ENCODE data around the gene SPOCK2. TPM values are rescaled to one million over a fixed set of nuclear protein-coding genes. Genes with fewer than 3 reads are reported as not detected.

SPOCK2 gene
- total RNA-seq, 1 experiment from 2014 or later: 0.33 TPM

GRCh38 chr10:72016608-72017300, 71.6 kb downstream of the SPOCK2 start:
- Histone ChIP-seq H3K9me3 (ENCODE audit: low read length) (no peaks in the 10 kb centered on the region), H3F3A (ENCODE audit: low read length, unreplicated experiment) (no peaks in the 10 kb centered on the region), H3K4me1 (ENCODE audit: insufficient read depth, low read length) (no peaks in the 10 kb centered on the region), H3K4me3 (ENCODE audit: low read length) (no peak overlapping the region), H3K27ac (ENCODE audit: low read length) (no peak overlapping the region), H3K9me2 (replicated peaks; ENCODE audit: low read length) (no peaks in the 10 kb centered on the region), H4K20me1 (ENCODE audit: low read length) (no peaks in the 10 kb centered on the region), H3K79me2 (ENCODE audit: low read length) (no peaks in the 10 kb centered on the region), H3K4me2 (ENCODE audit: low read length) (no peak overlapping the region), H3K27me3 (ENCODE audit: low read length) (no peaks in the 10 kb centered on the region), H2AFZ (ENCODE audit: low read length) (no peak overlapping the region), H3K36me3 (ENCODE audit: low read depth, low read length) (no peaks in the 10 kb centered on the region), H3K9ac (ENCODE audit: low read length) (no peak overlapping the region)
- no TSS peak for BruUV-seq (replicated peaks)
- CTCF ChIA-PET: no interaction called here
- ATAC-seq (no peak), DNase-seq (no peak)
- intact Hi-C loops (cut with micrococcal nuclease): no loop called here
- POLR2A ChIA-PET (ENCODE audit: unreplicated experiment): no interaction called here
- TF ChIP-seq EZH2 (IDR thresholded peaks at IDR 0.05; ENCODE audit: low read length, unreplicated experiment): no peak
- no peak for TF ChIP-seq CTCF (conservative IDR thresholded peaks at IDR 0.05; ENCODE audit: low read depth, low read length)

DNA sequence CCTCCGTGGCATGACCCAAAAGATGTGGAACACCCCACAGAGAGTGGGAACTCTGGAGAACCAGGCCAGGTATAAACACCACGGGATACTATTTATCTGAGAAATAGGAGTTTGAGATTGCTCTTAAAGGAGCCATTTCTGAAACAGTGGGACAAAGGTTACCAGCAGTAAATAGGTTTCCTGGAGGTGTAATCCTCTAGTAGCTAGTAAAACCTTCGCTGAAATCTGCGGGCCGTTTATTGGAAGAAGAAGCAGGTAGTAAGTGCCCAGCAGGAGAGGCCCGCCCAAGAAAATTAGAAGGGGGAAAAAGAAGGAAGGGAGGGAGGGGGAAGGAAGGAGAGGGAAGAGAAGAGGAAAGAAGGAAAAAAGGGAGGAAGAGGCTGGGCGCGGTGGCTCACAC, 72.5 kb downstream of the SPOCK2 start:
- Histone ChIP-seq H3K4me1 (ENCODE audit: insufficient read depth, low read length) (no peaks in the 10 kb centered on the region), H3K4me3 (ENCODE audit: low read length) (no peak overlapping the region), H3K79me2 (ENCODE audit: low read length) (no peaks in the 10 kb centered on the region), H4K20me1 (ENCODE audit: low read length) (no peaks in the 10 kb centered on the region), H3K27me3 (ENCODE audit: low read length) (no peaks in the 10 kb centered on the region), H3K27ac (ENCODE audit: low read length) (no peak overlapping the region), H2AFZ (ENCODE audit: low read length) (no peak overlapping the region), H3K9ac (ENCODE audit: low read length) (no peak overlapping the region), H3K4me2 (ENCODE audit: low read length) (no peak overlapping the region), H3K36me3 (ENCODE audit: low read depth, low read length) (no peaks in the 10 kb centered on the region), H3K9me3 (ENCODE audit: low read length) (no peaks in the 10 kb centered on the region), H3K9me2 (replicated peaks; ENCODE audit: low read length) (no peaks in the 10 kb centered on the region), H3F3A (ENCODE audit: low read length, unreplicated experiment) (no peaks in the 10 kb centered on the region)
- ChIA-PET POLR2A (ENCODE audit: unreplicated experiment) (no interaction called here), CTCF (no interaction called here)
- intact Hi-C loops (cut with micrococcal nuclease): no loop called here
- DNase-seq (no peak), ATAC-seq (no peak)
- BruUV-seq (replicated peaks): no TSS peak
- TF ChIP-seq EZH2phosphoT487 (IDR thresholded peaks at IDR 0.05; ENCODE audit: borderline replicate concordance, low read length): no peak
- TF ChIP-seq CTCF (conservative IDR thresholded peaks at IDR 0.05; ENCODE audit: low read depth, low read length): no peak
- no peak for TF ChIP-seq EZH2 (IDR thresholded peaks at IDR 0.05; ENCODE audit: low read length, unreplicated experiment)

DNA sequence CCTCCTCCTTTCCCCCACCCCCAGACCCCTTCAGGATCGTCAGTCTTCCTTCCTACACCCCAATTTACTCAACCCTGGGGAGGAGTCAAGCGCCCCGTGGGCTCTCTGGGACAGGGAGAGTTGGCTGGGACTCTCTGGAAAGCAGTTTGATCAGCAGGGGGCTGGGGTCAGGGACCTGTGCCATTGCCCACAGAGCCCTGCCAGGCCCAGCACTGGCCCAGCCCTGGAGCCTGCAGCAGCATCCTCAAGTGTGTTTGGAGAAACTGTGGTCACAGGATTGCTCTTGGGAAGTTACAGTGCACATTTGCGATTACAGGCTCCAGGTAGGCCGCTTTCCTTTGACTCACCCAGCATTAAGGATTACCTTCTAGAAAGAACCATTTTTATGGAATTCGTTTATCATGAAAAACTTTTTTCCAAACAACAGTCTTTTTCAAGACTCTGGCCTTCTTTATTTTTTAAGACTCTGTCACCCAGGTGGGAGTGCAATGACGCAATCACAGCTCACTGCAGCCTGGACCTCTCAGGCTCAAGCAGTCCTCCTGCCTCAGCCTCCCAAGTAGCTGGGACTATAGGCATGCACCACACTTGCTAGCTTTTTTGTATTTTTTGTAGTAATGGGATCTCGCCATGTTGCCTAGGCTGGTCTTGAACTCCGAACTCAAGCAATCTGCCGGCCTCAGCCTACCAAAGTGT, 73.4 kb downstream of the SPOCK2 start:
- no peaks in the 10 kb centered on the region for H3K36me3 ChIP-seq (ENCODE audit: low read depth, low read length)
- H3F3A ChIP-seq (ENCODE audit: low read length, unreplicated experiment): no peaks in the 10 kb centered on the region
- no peak overlapping the region for H3K9ac ChIP-seq (ENCODE audit: low read length)
- H4K20me1 ChIP-seq (ENCODE audit: low read length): no peaks in the 10 kb centered on the region
- no peaks in the 10 kb centered on the region for H3K9me2 ChIP-seq (replicated peaks; ENCODE audit: low read length)
- H3K4me1 ChIP-seq (ENCODE audit: insufficient read depth, low read length): no peaks in the 10 kb centered on the region
- DNase-seq: no peak
- H3K9me3 ChIP-seq (ENCODE audit: low read length): no peaks in the 10 kb centered on the region
- no peaks in the 10 kb centered on the region for H3K27me3 ChIP-seq (ENCODE audit: low read length)
- TF ChIP-seq EZH2 (IDR thresholded peaks at IDR 0.05; ENCODE audit: low read length, unreplicated experiment): no peak
- no peak for TF ChIP-seq EZH2phosphoT487 (IDR thresholded peaks at IDR 0.05; ENCODE audit: borderline replicate concordance, low read length)
- TF ChIP-seq CTCF (conservative IDR thresholded peaks at IDR 0.05; ENCODE audit: low read depth, low read length): no peak
- H2AFZ ChIP-seq (ENCODE audit: low read length): no peak overlapping the region
- no peak overlapping the region for H3K27ac ChIP-seq (ENCODE audit: low read length)
- no peak overlapping the region for H3K4me3 ChIP-seq (ENCODE audit: low read length)
- ChIA-PET POLR2A (ENCODE audit: unreplicated experiment) (no interaction called here), CTCF (no interaction called here)
- BruUV-seq (replicated peaks): no TSS peak
- H3K79me2 ChIP-seq (ENCODE audit: low read length): no peaks in the 10 kb centered on the region
- no peak for ATAC-seq
- intact Hi-C loops (cut with micrococcal nuclease): no loop called here
- H3K4me2 ChIP-seq (ENCODE audit: low read length): no peak overlapping the region
